GM23248 (cell line): ENCODE measurements around the gene TGFBR1.

ENCODE experiments used
- EZH2 ChIP-seq: fragments of 200-600 bp; sonication (generic); IDR thresholded peaks from 2 replicates; pipeline ENCODE4 v1.6.1; 2018; ENCODE audit warnings: antibody characterized with exemption, mild to moderate bottlenecking; ENCODE audit not compliant: insufficient read depth, poor library complexity, severe bottlenecking
- EZH2phosphoT487 ChIP-seq: fragments of 200-600 bp; sonication (generic); IDR thresholded peaks from 2 replicates; pipeline ENCODE4 v1.6.1; 2018; ENCODE audit warnings: antibody characterized with exemption, moderate library complexity, mild to moderate bottlenecking, low read depth; ENCODE audit not compliant: insufficient read depth

GRCh38 chr9:99139868-99140267 lies 35.0 kb downstream of the TGFBR1 start:
- TF ChIP-seq EZH2 (no peak), EZH2phosphoT487 (no peak)
